Activated gamma-delta T cell treated with Interleukin-2 at 50 U/mL for 16 hours (primary cell): ENCODE data around the gene SLC17A7.
A peak's percentile ranks its signal among the peaks of the same experiment; 100 is the strongest.

Experiments used
- DNase-seq: peaks from one replicate; pipeline ENCODE4 v3.0.0-alpha.2; 2020

The SLC17A7 gene

DNA sequence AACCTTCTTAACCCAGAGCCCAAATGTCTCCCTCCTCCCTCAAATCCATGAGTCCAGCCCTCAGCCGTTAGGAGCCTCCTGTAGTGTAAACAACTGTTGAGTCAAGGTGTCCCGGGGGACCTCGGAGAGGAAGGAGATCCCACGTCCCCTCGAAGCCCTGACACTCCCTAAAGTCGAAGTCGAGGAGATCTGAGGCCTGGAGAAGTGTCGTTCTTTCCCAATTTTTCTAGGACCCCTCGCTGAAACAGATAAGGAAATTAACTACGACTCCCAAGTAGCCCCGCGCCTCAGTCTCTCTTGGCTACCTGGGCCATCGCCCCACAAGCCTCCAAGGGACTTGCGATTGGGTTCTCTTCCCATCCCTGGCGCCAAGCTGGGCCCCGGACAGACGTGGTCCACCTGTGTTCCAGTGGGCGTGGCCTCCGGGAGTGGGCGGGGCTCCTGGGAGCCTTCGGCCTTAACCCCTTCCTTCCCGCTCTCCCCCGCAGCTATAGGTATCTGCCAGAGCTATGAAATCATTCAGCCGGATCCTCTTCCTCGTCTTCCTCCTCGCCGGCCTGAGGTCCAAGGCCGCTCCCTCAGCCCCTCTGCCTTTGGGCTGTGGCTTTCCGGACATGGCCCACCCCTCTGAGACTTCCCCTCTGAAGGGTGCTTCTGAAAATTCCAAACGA is 15.3 kb downstream of the SLC17A7 start:
- no peak for DNase-seq

DNA sequence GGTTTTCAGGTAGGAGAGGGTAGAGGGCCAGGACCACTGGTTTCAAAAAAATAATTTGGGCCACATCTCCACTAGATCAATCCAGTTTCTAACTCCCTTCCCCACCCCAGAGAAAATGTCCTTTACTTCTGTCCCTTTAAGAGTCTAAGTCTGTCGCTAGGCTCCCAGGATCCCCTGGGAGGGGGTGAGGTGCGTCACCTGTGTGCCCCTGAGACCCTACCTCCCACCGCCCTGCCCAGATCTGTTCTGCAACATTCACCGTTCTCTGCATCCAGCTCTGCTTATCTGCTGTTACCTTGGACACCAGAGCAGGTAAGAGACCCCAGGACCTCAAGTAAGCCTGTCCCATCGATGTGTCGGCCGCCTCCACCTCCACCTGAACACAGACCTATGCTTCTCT is 16.1 kb downstream of the SLC17A7 start, which contains the start of gene GFY:
Gene GFY (plus strand): TSS at position 211 of the 400 bp plus-strand sequence. CDS start 1,043 bp downstream, outside the sequence.
- DNase-seq, result no peak

DNA sequence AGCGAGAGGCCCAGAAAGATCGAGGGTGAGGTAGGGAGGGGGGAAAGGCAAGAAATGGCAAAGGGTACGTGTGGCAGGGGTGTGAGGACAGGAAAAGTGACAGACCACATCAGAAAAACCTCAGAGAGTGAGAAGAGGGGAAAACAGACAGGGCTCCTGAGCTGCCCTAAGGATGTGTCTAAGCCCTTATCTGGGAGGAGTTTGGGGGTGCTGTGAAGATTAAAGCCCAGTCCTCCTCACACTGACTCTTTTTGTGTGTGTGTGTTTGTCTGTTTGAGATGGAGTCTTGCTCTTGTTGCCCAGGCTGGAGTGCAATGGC is 17.4 kb downstream of the SLC17A7 start:
- DNase-seq, result peak; percentile 31

DNA sequence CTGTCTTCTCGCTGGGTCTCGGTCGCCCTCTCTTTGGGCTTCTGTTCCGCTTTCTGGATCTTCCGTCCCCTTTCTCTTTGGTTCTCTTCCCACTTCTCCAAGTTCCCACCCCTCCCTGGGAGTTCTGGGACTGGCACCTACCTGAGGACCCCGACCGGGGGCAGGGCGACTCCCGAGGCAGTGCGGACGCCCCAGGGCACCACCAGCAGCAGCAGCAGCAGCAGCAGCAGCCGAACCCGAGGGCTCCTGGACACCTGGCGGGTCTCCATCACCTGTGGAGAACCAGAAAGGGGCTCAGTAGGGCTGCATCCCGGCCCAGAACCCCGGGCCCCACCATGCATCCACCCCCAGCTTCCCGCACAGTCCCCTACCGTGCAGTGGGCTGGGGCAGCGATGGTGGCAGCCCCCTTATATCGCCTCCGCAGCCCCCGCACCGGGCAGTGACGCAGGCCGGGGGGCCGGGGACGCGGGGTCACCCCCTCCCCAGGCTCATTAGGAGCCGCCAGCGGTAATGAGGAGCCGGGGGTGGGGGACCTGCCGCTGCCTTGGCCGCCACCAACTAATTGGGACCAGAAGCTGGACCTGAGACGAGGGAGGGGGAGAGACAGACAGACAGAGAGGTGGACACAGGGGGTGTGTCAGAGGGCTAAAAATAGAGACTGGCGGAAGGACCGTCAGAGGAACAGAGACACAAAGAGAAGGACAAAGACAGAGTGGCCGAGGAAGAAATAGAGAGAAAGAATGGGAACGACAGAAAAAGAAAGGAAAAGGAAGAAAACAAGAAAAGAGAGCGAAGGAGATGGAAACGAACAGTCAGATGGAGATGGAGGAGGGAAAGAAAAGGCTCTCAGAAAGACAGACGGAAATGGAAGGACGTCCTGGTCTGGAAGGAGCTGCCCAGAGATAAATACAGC is 18.0 kb downstream of the SLC17A7 start, which contains the start of gene PTH2:
Gene PTH2 (minus strand): TSS at position 371 of the 914 bp plus-strand sequence. CDS start 102 bp downstream, at position 269.
- no peak for DNase-seq

DNA sequence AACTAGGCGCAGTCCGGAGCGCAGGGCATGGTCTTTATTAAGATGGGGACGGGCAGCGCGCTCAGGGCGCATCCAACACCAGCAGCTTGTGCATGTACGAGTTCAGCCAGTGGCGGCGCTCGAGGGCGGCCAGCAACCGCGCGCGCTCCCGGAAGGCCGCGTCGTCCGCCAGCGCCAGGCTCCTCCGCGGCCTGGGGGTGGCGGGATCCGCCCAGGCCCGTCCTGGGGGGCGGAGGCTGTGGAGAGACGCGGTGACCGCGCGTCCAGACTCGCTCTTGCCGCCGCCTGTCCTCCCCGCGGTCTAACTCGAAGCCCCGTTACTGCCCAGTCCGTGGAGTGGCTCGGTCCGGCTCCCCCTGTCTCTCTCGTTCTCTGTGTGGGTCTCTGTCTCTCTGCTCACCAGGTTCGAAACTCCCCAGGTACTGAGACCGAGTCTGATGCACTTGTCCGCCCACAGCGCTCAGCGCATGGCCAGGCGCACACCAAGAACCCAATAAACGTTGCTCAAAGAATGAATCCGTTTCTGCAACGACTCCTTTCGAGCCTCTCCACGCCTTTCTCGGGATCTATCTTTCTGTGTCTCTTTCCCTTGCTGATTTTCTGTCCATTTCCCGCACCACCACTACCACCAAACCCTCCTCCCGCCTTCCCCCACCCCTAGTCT is 18.8 kb downstream of the SLC17A7 start:
- DNase-seq, result peak; percentile 30

DNA sequence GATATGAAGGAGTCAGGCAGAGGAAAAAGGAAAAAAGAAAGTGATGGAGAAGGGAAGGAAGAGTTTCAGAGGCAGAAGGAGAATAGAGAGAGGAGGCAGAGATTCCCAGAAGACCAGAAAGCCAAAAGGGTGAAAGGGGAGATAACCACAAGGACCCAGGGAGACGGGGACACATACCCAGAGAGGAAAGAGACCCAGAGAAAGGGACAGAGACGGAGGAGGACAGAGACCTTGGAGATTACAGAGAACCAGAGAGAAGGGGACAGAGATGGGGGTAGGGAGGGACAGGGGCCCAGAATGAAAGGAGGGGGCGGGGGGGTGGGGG is 19.5 kb downstream of the SLC17A7 start:
- DNase-seq, result no peak

DNA sequence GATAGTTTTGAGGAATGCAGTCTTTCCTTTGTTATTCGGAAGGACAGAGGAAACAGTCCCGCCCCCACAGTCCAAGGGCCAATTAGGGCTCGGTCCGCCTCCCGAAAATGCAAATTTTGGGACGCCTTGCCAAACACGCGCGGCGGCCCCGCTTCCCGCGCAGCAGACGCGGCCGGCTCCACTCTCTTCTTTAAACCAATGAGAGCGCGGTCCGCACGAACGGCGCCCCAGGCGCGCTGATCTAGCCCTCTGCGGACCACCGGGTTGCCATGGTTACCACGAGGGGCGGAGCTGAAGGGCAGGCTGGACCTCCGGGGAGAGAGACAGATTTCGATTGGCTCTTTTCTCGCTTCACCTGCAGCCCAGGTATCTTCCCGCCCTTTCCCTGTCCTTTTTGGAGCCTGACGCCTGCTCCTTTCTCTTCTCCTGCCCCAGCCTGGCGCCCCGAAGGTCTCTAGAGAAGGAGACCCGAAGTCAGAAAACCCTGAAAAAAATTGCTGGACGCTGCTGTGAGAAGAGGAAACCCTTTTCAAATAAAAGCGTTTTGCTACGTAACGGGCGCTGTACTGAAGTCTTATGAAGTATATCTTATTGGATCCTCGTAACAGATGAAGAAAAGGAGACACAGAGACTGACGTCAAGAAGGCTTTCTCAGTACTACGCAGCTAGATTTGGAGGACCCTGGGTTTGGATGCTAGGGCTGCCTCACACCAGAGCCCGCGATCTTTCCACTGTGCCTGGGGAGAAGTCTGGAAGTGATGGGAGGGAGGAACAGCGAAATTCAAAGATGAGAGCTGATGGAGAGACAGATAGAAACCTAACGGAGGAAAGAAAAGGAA is 20.1 kb downstream of the SLC17A7 start:
- no peak for DNase-seq

DNA sequence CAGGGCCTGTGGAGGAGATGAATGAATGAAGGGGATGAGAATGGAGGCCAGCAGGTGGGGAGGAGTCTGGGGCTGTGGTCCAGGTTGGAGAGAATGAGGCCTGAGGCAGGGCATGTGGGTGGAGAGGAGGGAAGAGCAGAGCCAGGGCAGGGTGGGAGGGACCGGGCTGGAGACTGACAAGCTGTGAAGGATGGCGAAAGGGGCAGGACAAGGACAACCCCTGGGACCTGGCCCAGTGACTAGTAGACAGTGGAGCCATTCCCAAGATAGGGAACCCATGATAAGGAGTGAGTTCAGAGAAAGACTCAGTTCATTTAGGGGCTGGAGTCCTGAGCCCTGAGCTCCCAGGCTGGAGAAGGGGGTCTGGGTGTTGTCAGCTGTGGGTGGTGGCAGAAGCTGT is 21.1 kb downstream of the SLC17A7 start:
- no peak for DNase-seq

DNA sequence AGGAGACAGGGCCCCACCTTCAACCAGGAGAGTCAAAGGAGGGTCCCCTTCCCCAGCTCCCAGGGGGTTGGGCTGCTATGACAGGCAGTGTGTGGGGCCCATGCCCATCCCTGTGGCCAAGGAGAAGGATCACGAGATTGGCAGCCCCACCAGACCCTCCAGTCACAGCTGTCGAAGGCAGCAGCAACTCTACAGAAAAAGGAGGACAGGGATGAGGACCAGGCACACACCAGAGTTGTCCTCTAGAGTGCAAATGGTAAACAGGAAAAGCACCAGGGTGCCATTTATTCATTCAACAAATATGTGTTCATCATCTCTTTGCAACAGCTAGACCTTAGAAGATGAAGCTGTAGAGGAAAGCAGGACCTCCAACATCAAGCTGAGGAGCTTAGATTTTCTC is 22.2 kb downstream of the SLC17A7 start:
- no peak for DNase-seq

DNA sequence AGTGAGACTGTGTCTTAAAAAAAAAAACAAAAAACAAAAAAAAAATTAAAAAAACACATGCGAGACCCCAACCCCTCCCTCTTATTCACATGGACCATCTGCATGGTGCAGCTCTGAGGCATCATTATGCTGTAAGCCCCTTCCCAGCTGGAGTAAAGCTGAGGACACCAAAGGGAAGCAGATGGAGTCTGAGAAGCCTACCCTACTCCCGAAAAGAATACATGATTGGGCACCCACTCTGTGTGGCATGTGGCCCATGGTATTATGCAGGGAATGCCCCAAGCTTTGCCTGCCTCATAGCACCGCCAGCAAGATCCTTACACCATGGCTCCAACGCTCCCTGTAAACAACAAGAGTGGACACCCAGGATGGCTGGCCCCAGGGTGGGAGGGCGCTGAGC is 22.8 kb downstream of the SLC17A7 start:
- no peak for DNase-seq

DNA sequence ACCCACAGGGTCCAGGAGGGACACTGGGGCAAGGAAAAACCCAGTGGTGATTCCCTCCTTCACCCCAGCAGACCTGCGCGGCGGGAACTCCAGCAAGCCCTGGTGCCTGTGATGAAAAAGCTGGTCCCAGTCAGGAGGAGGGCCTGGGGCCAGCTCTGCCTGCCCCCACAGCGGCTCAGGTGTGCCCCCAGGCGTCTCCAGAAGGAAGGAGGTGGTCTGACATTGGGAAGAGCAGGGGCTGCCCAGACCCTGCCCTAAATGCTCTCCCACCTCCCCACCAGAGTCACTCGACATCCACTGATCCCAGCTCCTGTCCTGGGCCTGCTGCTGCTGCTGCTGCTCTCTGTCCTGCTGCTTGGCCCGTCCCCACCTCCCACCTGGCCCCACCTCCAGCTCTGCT is 24.2 kb downstream of the SLC17A7 start:
- DNase-seq, result no peak

DNA sequence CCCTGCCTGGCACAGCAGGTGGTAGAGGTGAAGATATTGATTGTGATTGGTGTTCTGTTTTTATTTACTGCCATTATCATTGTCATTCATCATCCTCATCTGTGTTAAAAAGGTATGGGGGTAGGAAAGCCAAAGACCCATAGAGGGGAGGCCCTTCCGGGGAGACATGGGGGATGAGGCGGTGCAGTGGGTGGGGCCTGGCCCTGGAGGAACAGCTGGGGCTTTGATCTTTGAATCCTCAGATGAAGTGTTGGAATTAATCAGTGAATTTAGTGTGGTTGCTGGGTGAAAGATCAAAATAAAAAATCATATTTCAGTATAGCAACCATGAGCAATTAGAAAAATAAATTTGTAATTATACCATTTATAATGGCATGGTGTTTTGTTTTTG is 25.5 kb downstream of the SLC17A7 start:
- no peak for DNase-seq

DNA sequence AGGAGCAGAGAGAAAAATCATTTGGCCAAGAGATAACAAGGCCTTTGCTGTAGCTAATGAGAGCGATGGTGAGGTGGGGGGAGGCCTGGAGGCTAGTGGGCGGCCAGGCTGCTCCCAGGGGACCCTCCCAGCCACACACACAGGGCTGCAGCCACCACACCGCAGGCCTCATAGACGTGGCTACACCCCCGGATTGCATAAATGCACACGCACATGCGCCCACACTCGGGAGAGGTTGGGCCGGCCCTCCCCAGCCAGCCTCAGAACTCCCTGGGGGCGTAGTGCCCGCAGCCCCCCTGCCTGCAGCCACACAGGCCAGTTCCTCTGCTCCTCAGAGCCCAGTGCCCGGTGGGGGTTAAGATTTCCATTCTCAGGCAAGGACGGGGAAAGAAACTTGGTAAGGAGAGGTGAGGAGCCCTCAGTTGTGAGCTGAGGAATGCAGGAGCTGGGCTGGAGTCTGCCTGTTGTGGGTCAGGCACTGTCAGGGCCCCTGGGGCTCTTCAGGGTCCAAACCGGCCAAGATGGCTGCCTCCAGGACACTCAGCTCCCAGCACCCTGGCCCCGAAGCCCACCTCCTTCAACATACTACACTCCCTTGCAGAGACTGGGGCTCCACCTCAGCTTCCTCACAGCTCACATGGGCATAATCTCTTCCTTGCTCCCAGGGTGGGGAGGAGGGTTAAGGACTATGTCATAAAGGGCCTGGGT is 26.1 kb downstream of the SLC17A7 start:
- no peak for DNase-seq

DNA sequence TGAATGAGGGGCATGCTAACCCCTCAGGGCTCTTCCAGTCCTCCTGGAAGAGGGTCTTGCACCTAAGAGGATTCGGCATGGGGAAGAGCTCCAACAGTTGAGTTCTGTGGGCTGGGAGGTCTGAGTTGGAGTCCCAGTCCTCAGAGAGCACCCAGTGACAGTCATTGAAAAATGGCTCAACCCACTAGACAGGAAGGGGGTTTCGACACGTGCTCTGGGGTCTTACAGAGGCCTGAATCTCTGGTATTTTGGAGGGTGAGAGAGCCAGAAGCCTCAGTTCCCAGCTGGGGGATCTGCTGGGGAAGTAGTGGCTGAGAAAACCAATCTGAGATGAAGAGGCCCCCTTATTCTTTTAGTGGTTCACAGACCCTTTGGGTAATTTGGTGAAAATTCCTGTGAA is 27.1 kb downstream of the SLC17A7 start:
- no peak for DNase-seq

DNA sequence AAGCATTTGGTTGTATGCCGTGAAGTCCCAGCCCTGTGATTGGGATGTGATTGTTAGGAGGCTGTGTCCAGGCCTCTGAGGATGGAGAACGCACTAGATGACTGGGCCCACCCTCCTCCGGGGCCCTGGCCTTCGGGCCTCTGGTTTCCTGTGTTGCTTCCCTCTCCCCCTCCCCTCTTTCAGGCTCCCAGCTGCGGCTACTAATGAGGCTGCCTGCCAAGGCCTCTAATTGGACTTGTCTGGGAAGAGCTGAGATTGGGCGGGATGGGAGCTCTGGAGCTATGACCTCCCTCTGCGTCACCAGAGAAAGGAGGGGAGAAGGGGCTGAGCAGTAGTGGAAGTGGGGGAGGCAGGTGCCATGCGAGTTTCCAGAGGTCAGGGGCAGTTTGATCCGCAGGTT is 28.0 kb downstream of the SLC17A7 start:
- no peak for DNase-seq

DNA sequence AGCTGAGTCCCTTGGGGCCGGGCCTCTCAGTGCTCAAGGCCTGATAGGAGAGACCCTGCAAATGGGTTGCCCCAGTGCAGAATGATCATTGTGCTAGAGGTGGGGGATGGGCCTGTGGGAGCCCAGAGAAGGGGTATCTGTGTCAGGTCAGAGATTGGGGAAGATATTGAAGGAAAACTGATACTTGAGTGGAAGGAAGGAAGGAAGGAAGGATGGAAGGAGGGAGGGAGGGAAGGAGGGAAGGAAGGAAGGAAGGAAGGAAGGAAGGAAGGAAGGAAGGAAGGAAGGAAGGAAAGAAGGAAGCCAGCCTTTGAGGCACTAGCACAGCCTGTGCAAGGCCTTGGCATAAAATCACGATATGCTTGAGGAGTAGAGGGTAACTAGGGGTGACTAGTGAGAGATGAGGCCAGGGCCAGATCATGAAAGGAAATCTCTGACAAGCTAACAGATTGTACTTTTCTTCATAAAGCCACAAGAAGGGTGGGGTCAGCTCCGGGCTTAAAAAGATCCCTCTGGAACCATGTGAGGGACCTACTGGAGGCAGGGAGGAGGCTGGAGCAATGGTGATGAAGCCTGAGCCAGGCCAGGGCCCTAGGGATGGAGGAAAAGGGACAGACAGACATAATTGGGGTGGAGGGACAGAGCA is 29.5 kb downstream of the SLC17A7 start:
- no peak for DNase-seq

DNA sequence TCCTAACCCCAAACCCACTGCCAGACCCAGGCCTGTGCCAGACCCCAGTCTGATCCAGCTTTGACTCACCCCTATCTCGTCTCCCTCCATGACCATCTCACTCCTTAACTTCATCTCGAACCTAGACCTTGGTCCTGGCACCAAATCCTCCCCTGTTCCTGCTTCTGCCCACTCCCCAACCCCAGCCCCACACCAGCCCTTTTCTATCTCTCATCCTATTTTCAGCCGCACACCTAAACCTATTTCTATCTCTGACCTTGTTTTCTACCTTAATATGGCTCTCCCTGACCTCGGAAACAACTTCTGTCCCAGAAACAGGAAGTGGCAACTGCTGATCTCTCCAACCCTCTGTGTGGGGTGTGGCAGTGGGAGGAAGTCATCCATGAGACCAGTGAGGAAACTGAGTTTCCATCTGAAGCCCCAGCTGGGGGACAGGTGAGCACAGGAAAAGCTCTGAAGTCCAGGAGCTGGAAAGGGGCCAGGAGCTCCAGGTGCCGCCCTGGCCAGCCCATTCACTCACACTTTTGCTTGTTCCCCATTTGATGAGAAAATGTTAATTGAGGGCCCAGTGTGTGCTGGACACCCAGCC is 31.8 kb downstream of the SLC17A7 start:
- no peak for DNase-seq

DNA sequence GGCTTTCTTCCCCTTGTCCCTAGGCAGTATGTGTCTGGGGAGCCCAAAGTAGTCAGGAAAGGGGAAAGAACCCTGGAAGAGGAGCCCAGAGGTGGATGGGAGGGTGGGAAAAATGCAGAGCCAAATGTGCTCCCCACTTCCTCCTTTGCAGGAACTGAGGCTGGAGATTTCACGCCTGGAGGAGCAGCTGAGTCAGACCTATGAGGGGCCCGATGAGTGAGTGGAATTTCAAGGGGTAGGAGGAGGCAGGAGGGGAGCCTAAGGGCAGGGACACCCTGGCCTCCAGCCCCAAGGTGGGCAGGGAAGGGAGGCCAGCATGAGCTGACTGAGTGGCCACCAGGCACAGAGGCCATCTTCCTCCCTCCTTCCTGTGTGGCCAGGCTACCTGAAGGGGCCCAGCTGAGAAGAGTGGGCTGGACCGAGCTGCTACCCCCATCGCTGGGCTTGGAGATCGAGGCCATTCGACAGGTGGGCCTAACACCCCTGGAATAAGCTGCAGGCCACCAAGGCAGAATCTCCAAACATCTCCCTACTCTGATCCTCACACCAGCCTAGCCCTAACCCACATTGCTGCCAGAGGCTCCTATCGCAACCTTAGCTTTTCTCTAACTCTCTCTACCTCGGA is 32.4 kb downstream of the SLC17A7 start:
- DNase-seq, result no peak

DNA sequence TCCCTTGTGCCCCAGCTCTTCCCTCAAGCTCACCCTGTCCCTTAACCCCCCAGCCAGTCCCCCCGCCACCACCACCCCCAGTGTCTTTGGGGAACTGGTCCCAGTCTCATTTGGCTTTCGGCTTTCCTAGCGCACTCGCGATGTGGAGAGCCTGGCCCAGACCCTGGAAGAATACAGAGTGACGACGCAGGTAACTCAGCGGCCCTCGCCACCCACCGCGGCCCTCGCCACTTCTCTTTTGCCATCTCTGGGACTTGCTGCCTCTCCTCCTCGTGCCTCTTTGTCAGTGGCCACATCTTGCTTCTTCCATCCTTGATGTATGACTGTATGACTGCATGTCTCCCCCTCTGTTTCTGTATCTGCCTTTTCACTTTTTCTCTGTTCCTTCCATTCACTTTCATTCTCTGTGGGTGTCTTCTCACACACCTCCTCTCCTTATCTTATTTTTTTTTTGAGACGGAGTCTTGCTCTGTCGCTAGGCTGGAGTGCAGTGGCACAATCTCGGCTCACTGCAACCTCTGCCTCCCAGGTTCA is 33.8 kb downstream of the SLC17A7 start:
- DNase-seq, result no peak

DNA sequence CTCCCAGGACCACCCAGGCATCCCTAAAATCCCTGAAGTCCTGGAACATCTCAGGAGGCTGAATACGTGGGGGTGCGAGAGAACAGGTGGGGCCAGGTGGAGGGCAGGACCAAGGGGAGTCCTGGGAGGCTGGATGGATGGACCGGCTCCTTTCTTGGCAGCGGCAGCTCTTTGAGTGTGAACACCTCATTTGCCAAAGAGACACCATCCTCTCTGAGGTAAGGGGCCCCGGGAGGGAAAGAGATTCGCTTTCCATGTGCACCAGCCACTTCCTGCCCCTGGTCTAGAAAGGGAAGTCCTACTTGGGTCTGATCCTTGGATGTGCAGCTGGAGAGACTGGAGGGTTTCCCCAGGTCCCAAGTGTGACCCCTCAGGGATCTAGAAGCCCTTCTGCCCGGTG is 34.2 kb downstream of the SLC17A7 start:
- DNase-seq, result no peak
